Left lung (tissue), 10 donors: ENCODE measurements around the gene TRERF1. TPM values are rescaled to one million over a fixed set of nuclear protein-coding genes. Genes with fewer than 3 reads are reported as not detected.

ENCODE experiments used
- ATAC-seq: fragments of 200-7000 bp; cut with Tn5 transposase; one replicate; pipeline ENCODE4 v1.9.1; 2020; ENCODE audit warnings: moderate library complexity
- DNase-seq, 4 donors: peaks; one replicate each; pipeline ENCODE4 v3.0.0-alpha.2; 2013 to 2020
- H3K27ac ChIP-seq, 2 donors: fragments of 200-600 bp; sonication (generic) in 1 of 2; one replicate each; pipeline versions ENCODE4 v1.5.0 to v1.8.0; 2020 to 2021
- H3K27me3 ChIP-seq, 2 donors: fragments of 200-600 bp; sonication (generic) in 1 of 2; one replicate each; pipeline versions ENCODE4 v1.5.0 to v1.8.0; 2020 to 2021
- H3K36me3 ChIP-seq, 2 donors: fragments of 200-600 bp; sonication (generic) in 1 of 2; one replicate each; pipeline versions ENCODE4 v1.5.0 to v1.8.0; 2020 to 2021
- H3K4me1 ChIP-seq, 2 donors: fragments of 200-600 bp; one replicate each; pipeline ENCODE4 v1.8.0; 2021
- H3K4me3 ChIP-seq, 2 donors: fragments of 200-600 bp; sonication (generic) in 1 of 2; one replicate each; pipeline versions ENCODE4 v1.5.0 to v1.8.0; 2020 to 2021; ENCODE audit warnings: mild to moderate bottlenecking in 1 of 2
- H3K9me3 ChIP-seq, 2 donors: fragments of 200-600 bp; sonication (generic) in 1 of 2; one replicate each; pipeline versions ENCODE4 v1.5.0 to v1.8.0; 2020 to 2021
- intact Hi-C, 2 donors: fragments of 100-400 bp; cut with DNase I; formaldehyde crosslinking; loops; one replicate each; pipeline versions ENCODE4 v1.11.2 to v1.14.2; 2022
- polyA plus RNA-seq, 6 donors: library from polyadenylated mRNA; unstranded; fragments of 120-200 nt; gene quantifications; one replicate each; pipeline ENCODE4 v1.2.1, GENCODE V29; 2013; ENCODE audit not compliant: insufficient read length in 6 of 6
- total RNA-seq, 2 donors: library from RNA; stranded (reverse); fragmentation: NEBNext Ultra II Directional; extraction: Animal tissue kit (Norgen Biotek cat#: 25700); gene quantifications; one replicate each; pipeline ENCODE4 v1.2.1, GENCODE V29; 2021
- TF ChIP-seq, protein P1 (sequence below), 2 donors: fragments of 200-600 bp; sonication (generic) in 1 of 2; IDR thresholded peaks; one replicate each; pipeline versions ENCODE4 v1.5.0 to v1.8.0; 2021; ENCODE audit warnings: antibody characterized with exemption in 2 of 2
- donor health status: DM: no; HTN: yes; CAD: no.
- donor health status: DM: no; HTN: no; CAD: no.

TRERF1 gene
- total and polyA plus RNA-seq, 8 donors, result 3.7 to 24.9 (median 20.7) TPM

DNA sequence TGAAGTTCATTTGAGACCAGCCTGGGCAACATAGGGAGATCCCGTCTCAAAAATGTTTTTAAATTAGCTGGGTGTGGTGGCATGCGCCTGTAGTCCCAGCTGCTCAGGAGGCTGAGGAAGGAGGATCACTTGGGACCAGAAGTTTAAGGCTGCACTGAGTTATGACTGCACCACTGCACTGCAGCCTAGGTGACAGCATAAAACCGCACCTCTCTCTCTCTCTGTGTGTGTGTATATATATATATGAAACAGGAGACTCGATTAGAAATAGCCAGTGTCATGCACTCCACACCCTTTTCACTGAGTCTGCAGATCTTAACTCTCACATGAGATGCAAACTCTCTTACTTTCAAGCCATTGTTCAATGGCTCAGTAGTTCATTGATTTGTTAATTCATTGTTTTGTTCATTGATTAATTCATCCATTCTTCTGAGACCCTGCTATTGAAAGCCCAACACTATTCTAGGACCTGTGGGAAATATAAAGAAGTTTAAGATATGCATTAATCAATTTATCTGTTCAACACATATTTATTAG, 181.7 kb downstream of the TRERF1 start:
- TF ChIP-seq, protein P1, sequence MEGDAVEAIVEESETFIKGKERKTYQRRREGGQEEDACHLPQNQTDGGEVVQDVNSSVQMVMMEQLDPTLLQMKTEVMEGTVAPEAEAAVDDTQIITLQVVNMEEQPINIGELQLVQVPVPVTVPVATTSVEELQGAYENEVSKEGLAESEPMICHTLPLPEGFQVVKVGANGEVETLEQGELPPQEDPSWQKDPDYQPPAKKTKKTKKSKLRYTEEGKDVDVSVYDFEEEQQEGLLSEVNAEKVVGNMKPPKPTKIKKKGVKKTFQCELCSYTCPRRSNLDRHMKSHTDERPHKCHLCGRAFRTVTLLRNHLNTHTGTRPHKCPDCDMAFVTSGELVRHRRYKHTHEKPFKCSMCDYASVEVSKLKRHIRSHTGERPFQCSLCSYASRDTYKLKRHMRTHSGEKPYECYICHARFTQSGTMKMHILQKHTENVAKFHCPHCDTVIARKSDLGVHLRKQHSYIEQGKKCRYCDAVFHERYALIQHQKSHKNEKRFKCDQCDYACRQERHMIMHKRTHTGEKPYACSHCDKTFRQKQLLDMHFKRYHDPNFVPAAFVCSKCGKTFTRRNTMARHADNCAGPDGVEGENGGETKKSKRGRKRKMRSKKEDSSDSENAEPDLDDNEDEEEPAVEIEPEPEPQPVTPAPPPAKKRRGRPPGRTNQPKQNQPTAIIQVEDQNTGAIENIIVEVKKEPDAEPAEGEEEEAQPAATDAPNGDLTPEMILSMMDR (IDR thresholded peaks at IDR 0.05), result no peak
- H3K27me3 ChIP-seq, result no peaks in the 10 kb centered on the region
- H3K4me1 ChIP-seq, result no peaks in the 10 kb centered on the region
- ATAC-seq, result no peak
- H3K4me3 ChIP-seq, result no peak overlapping the region
- no peak for DNase-seq
- intact Hi-C loops, result no loop called here
- peaks cover 0 to 13% of the 10 kb centered on the region in 2 donors for H3K36me3 ChIP-seq
- H3K27ac ChIP-seq, result no peak overlapping the region
- no peaks in the 10 kb centered on the region for H3K9me3 ChIP-seq

DNA sequence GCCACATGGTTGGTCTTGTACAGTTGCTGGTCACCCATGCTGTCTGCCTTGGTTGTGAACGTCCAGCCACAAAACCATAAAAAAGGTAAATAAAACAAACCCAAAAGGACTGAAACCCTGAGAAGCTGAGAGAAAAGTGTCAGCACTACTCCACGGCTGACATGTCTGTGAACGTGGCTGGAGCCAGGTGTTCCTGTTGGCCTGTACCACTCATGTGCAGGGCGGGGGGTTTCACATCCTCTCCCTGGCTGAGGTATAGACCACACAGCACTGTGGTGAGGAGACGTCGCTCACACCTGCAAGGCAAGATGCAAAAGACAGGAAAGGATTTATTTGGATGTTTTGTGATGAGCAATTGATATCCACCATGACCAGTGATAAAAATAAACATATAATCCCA, 182.2 kb downstream of the TRERF1 start:
- intact Hi-C loops, result no loop called here
- ATAC-seq (no peak), DNase-seq (no peak)
- Histone ChIP-seq H3K36me3 (peaks cover 0 to 13% of the 10 kb centered on the region in 2 donors), H3K4me1 (no peaks in the 10 kb centered on the region), H3K4me3 (no peak overlapping the region), H3K27ac (no peak overlapping the region), H3K9me3 (no peaks in the 10 kb centered on the region), H3K27me3 (no peaks in the 10 kb centered on the region)
- TF ChIP-seq, protein P1 (IDR thresholded peaks at IDR 0.05), result no peak

DNA sequence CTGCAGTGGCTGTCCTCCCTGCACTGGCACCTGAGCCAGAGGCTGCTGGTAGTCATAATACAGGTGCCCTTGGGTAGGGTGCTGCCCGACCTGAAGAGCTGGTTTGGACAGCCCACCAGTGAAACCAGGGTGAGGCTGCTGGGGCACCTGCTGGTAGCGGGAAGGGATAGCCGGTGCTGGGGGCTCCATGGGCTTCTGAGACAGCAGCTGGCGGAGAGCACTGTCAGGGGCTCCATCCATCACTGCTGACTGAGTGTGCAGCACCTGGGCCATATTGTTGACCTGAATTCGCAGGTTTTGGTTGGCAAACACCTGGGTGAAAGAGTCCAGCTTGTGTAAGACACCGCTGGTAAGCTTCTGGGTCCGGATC, 182.9 kb downstream of the TRERF1 start:
- Histone ChIP-seq H3K36me3 (peaks cover 0 to 13% of the 10 kb centered on the region in 2 donors), H3K4me1 (no peaks in the 10 kb centered on the region), H3K4me3 (no peak overlapping the region), H3K27me3 (no peaks in the 10 kb centered on the region), H3K9me3 (no peaks in the 10 kb centered on the region), H3K27ac (no peak overlapping the region)
- intact Hi-C loops, result no loop called here
- ATAC-seq, result no peak
- TF ChIP-seq, protein P1 (IDR thresholded peaks at IDR 0.05), result no peak
- no peak for DNase-seq

DNA sequence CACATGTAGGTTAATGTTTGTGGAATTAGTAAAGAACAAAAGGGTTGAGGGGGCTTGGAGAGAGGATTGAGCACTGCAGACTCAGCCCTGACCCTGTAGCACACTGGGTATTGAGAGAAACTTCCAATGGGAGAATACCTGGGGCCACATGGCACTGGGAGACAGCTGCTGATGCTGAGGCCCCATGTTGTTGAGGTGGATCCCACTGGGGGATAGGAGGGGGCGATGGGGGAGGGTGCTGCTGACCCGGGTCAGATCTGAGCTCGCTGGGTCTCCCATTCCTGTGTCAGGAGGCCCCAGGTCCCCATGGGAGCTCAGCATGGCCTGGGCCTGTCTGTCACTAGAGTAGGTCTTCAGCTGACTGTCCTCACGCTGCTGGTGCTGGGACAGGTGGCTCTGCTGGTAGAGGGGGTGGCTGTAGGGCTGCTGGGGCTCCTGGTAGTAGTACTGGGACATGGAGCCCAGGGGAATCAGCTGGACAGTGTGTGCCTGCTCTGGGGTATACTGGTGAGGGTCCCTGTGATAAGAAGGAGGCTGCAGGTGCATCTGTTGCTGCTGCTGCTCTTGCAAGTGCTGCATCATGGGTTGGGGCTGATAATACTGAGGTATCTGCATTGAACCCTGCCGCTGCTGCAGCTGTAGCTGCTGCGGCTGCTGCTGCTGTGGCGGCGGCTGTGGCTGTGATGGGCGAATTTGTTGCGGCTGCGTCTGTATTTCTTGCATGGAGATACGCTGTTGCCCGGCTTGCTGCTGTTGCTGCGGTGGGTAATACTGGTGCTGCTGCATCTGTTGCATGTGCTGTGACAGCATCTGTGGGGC, 183.5 kb downstream of the TRERF1 start:
- no peaks in the 10 kb centered on the region for H3K4me1 ChIP-seq
- no peaks in the 10 kb centered on the region for H3K9me3 ChIP-seq
- DNase-seq (no peak), ATAC-seq (no peak)
- no peak overlapping the region for H3K27ac ChIP-seq
- peaks cover 0 to 17% of the 10 kb centered on the region in 2 donors for H3K36me3 ChIP-seq
- TF ChIP-seq, protein P1 (IDR thresholded peaks at IDR 0.05), result no peak
- intact Hi-C loops, result no loop called here
- no peak overlapping the region for H3K4me3 ChIP-seq
- no peaks in the 10 kb centered on the region for H3K27me3 ChIP-seq

DNA sequence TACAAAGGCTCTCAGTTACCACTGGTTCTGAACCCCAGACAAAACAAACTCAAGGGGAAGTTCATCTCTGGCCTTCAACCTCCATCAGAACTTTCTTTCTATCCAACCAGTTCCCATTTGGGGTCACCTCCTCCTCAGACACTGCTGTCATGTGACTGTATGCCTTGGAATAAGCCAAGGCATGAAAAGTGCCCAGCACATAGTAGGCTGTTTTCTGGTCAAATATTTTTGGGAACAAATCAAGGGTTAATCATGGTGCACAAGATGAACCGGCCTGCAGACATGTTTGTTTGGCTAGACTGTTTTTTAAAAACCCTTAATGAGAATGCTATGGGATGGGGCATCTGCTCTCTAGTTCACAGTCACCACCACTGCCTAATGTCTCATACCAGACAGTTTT, 185.2 kb downstream of the TRERF1 start:
- TF ChIP-seq, protein P1 (IDR thresholded peaks at IDR 0.05), result no peak

More for the DNA sequence above, 185.2 kb downstream of the TRERF1 start:
- no peaks in the 10 kb centered on the region for H3K9me3 ChIP-seq
- H3K4me3 ChIP-seq, result no peak overlapping the region
- H3K4me1 ChIP-seq, result no peaks in the 10 kb centered on the region
- intact Hi-C loops, result no loop called here
- H3K27me3 ChIP-seq, result no peaks in the 10 kb centered on the region
- DNase-seq, result no peak
- no peak for ATAC-seq
- no peak overlapping the region for H3K27ac ChIP-seq
- peaks cover 0 to 19% of the 10 kb centered on the region in 2 donors for H3K36me3 ChIP-seq
